SW480 (cell line): ENCODE results near the gene KRTAP20-3.
A peak's percentile ranks its signal among the peaks of the same experiment; 100 is the strongest.

Experiments used
- DNase-seq: peaks from one replicate; pipeline ENCODE4 v3.0.0-alpha.2; 2016; ENCODE audit warnings: low spot score

KRTAP20-3 gene

GRCh38 chr21:30684506-30684905 is 41.8 kb downstream of the KRTAP20-3 start:
- peak; percentile 4 for DNase-seq

- no peak for DNase-seq
Measured at GRCh38 chr21:30689822-30690221, 47.2 kb downstream of the KRTAP20-3 start.
